ENCODE results near the gene DUSP12.
"Not testable (repeated sequence)": the region's sequence is repeated elsewhere in the genome, so short reads cannot be mapped to it uniquely, and the experiment has no call there.

DUSP12 gene

GRCh38 chr1:161721738-161722343 lies 27.7 kb upstream of the DUSP12 start:
- TF ChIP-seq, protein P1, sequence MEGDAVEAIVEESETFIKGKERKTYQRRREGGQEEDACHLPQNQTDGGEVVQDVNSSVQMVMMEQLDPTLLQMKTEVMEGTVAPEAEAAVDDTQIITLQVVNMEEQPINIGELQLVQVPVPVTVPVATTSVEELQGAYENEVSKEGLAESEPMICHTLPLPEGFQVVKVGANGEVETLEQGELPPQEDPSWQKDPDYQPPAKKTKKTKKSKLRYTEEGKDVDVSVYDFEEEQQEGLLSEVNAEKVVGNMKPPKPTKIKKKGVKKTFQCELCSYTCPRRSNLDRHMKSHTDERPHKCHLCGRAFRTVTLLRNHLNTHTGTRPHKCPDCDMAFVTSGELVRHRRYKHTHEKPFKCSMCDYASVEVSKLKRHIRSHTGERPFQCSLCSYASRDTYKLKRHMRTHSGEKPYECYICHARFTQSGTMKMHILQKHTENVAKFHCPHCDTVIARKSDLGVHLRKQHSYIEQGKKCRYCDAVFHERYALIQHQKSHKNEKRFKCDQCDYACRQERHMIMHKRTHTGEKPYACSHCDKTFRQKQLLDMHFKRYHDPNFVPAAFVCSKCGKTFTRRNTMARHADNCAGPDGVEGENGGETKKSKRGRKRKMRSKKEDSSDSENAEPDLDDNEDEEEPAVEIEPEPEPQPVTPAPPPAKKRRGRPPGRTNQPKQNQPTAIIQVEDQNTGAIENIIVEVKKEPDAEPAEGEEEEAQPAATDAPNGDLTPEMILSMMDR (IDR thresholded peaks at IDR 0.05; ENCODE audit: control insufficient read depth, insufficient read depth, low read depth, low read length, missing control alignments): no peak
- peak; percentile 74 for DNase-seq (ENCODE audit: low read depth)
- H3K4me3 ChIP-seq (ENCODE audit: control insufficient read depth, low read depth, low read length): no peak overlapping the region

GRCh38 chr1:161722406-161722805 lies 27.2 kb upstream of the DUSP12 start:
- TF ChIP-seq, protein P1 (IDR thresholded peaks at IDR 0.05; ENCODE audit: control insufficient read depth, insufficient read depth, low read depth, low read length, missing control alignments): no peak
- H3K4me3 ChIP-seq (ENCODE audit: control insufficient read depth, low read depth, low read length): no peak overlapping the region
- no peak for DNase-seq (ENCODE audit: low read depth)

GRCh38 chr1:161723459-161724141 lies 26.0 kb upstream of the DUSP12 start:
- H3K4me3 ChIP-seq (ENCODE audit: control insufficient read depth, low read depth, low read length): no peak overlapping the region
- TF ChIP-seq, protein P1 (IDR thresholded peaks at IDR 0.05; ENCODE audit: control insufficient read depth, insufficient read depth, low read depth, low read length, missing control alignments): no peak
- no peak for DNase-seq (ENCODE audit: low read depth)

- peak overlapping the region; percentile 85 for H3K4me3 ChIP-seq (ENCODE audit: control insufficient read depth, low read depth, low read length)
- DNase-seq (ENCODE audit: low read depth): not testable (repeated sequence)
These were observed 24.2 kb upstream of the DUSP12 start for GRCh38 chr1:161725258-161725907.

GRCh38 chr1:161725908-161726472 lies 23.6 kb upstream of the DUSP12 start:
- TF ChIP-seq, protein P1 (IDR thresholded peaks at IDR 0.05; ENCODE audit: control insufficient read depth, insufficient read depth, low read depth, low read length, missing control alignments): peak; percentile 51
- no peak for DNase-seq (ENCODE audit: low read depth)
- H3K4me3 ChIP-seq (ENCODE audit: control insufficient read depth, low read depth, low read length): peak overlapping the region; percentile 85

GRCh38 chr1:161726473-161727255 lies 22.9 kb upstream of the DUSP12 start:
- H3K4me3 ChIP-seq (ENCODE audit: control insufficient read depth, low read depth, low read length): peak overlapping the region; percentile 85
- TF ChIP-seq, protein P1 (IDR thresholded peaks at IDR 0.05; ENCODE audit: control insufficient read depth, insufficient read depth, low read depth, low read length, missing control alignments): no peak
- no peak for DNase-seq (ENCODE audit: low read depth)

Data from AG09309 (cell line).